ENCODE measurements around the gene KBTBD12.
"Not testable (repeated sequence)": the region's sequence is repeated elsewhere in the genome, so short reads cannot be mapped to it uniquely, and the experiment has no call there.

DNA sequence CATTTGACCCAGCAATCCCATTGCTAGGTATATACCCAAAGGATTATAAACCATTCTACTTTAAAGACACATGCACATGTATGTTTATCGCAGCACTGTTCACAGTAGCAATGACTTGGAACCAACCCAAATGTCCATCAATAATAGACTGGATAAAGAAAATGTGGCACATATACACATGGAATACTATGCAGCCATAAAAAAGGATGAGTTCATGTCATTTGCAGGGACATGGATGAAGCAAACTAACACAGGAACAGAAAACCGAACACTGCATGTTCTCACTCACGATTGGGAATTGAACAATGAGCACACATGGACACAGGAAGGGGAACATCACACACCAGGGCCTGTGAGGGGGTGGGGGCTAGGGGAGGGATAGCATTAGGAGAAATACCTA lies 8.4 kb upstream of the KBTBD12 start:
- TF ChIP-seq, protein P1, sequence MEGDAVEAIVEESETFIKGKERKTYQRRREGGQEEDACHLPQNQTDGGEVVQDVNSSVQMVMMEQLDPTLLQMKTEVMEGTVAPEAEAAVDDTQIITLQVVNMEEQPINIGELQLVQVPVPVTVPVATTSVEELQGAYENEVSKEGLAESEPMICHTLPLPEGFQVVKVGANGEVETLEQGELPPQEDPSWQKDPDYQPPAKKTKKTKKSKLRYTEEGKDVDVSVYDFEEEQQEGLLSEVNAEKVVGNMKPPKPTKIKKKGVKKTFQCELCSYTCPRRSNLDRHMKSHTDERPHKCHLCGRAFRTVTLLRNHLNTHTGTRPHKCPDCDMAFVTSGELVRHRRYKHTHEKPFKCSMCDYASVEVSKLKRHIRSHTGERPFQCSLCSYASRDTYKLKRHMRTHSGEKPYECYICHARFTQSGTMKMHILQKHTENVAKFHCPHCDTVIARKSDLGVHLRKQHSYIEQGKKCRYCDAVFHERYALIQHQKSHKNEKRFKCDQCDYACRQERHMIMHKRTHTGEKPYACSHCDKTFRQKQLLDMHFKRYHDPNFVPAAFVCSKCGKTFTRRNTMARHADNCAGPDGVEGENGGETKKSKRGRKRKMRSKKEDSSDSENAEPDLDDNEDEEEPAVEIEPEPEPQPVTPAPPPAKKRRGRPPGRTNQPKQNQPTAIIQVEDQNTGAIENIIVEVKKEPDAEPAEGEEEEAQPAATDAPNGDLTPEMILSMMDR (IDR thresholded peaks at IDR 0.05) = not testable (repeated sequence)
- TF ChIP-seq POLR2A (IDR thresholded peaks at IDR 0.05) = not testable (repeated sequence)

All from transverse colon (tissue), 3 donors.